ACC112 (cell line): ENCODE measurements around the gene CD300LB.

Experiments
- H2AFZ ChIP-seq: fragments of 200-600 bp; sonication (generic); one replicate; pipeline ENCODE4 v1.6.0; 2017; ENCODE audit warnings: antibody characterized with exemption, low read length; ENCODE audit not compliant: unreplicated experiment
- H3K27ac ChIP-seq: fragments of 200-600 bp; sonication (generic); 2 replicates; pipeline ENCODE4 v1.5.1; 2014; ENCODE audit warnings: low read depth, mild to moderate bottlenecking, antibody characterized with exemption, low read length, moderate library complexity
- H3K27me3 ChIP-seq: fragments of 200-600 bp; sonication (generic); 2 replicates; pipeline ENCODE4 v1.6.1; 2014; ENCODE audit warnings: mild to moderate bottlenecking, antibody characterized with exemption, low read length, moderate library complexity, mixed read lengths; ENCODE audit not compliant: insufficient read depth
- H3K36me3 ChIP-seq: fragments of 200-600 bp; sonication (generic); 2 replicates; pipeline ENCODE4 v1.6.1; 2016; ENCODE audit warnings: mild to moderate bottlenecking, antibody characterized with exemption, low read length, moderate library complexity, mixed read lengths; ENCODE audit not compliant: insufficient read depth
- H3K4me1 ChIP-seq: fragments of 200-600 bp; sonication (generic); one replicate; pipeline ENCODE4 v1.6.1; 2016; ENCODE audit warnings: low read length, mixed read lengths; ENCODE audit not compliant: insufficient read depth, unreplicated experiment, control insufficient read depth
- H3K4me3 ChIP-seq: fragments of 200-600 bp; sonication (generic); 2 replicates; pipeline ENCODE4 v1.5.1; 2014; ENCODE audit warnings: mild to moderate bottlenecking, low read depth, low read length
- H3K79me2 ChIP-seq: fragments of 200-600 bp; sonication (generic); one replicate; pipeline ENCODE4 v1.6.0; 2016; ENCODE audit warnings: low read length; ENCODE audit not compliant: control insufficient read depth, unreplicated experiment, insufficient read depth

The CD300LB gene

GRCh38 chr17:74547736-74548135 lies 16.5 kb upstream of the CD300LB start:
- Histone ChIP-seq H3K79me2 (no peaks in the 10 kb centered on the region), H3K4me1 (no peaks in the 10 kb centered on the region), H3K4me3 (no peak overlapping the region), H3K36me3 (no peaks in the 10 kb centered on the region), H3K27ac (no peak overlapping the region), H2AFZ (no peak overlapping the region), H3K27me3 (no peaks in the 10 kb centered on the region)

GRCh38 chr17:74547264-74547663 lies 16.0 kb upstream of the CD300LB start:
- Histone ChIP-seq H3K36me3 (no peaks in the 10 kb centered on the region), H2AFZ (no peak overlapping the region), H3K4me1 (no peaks in the 10 kb centered on the region), H3K27me3 (no peaks in the 10 kb centered on the region), H3K79me2 (no peaks in the 10 kb centered on the region), H3K4me3 (no peak overlapping the region), H3K27ac (no peak overlapping the region)

- Histone ChIP-seq H2AFZ (no peak overlapping the region), H3K27ac (no peak overlapping the region), H3K36me3 (no peaks in the 10 kb centered on the region), H3K79me2 (no peaks in the 10 kb centered on the region), H3K4me1 (no peaks in the 10 kb centered on the region), H3K27me3 (no peaks in the 10 kb centered on the region), H3K4me3 (no peak overlapping the region)
Measured at GRCh38 chr17:74546586-74546985, 15.3 kb upstream of the CD300LB start.

- H3K4me3 ChIP-seq = no peak within 1 kb of the TSS
- H3K79me2 ChIP-seq = no peaks in the 10 kb centered on the region
- H3K27ac ChIP-seq = no peak within 1 kb of the TSS
- no peaks in the 10 kb centered on the region for H3K36me3 ChIP-seq
- H3K4me1 ChIP-seq = no peaks in the 10 kb centered on the region
- H2AFZ ChIP-seq = no peak within 1 kb of the TSS
- no peaks in the 10 kb centered on the region for H3K27me3 ChIP-seq
Measured at GRCh38 chr17:74545843-74546230, 14.6 kb upstream of the CD300LB start, which contains the start of gene CD300C. CD300C (minus strand) TSS chr17:74546115; CDS start chr17:74545782, 333 bp downstream.

- H3K36me3 ChIP-seq = no peaks in the 10 kb centered on the region
- no peaks in the 10 kb centered on the region for H3K27me3 ChIP-seq
- H3K79me2 ChIP-seq = no peaks in the 10 kb centered on the region
- H3K4me3 ChIP-seq = no peak overlapping the region
- no peak overlapping the region for H3K27ac ChIP-seq
- H2AFZ ChIP-seq = no peak overlapping the region
- H3K4me1 ChIP-seq = no peaks in the 10 kb centered on the region
Measured at GRCh38 chr17:74544991-74545842, 13.9 kb upstream of the CD300LB start.

- Histone ChIP-seq H3K4me1 (no peaks in the 10 kb centered on the region), H3K27ac (no peak overlapping the region), H3K79me2 (no peaks in the 10 kb centered on the region), H3K36me3 (no peaks in the 10 kb centered on the region), H3K27me3 (no peaks in the 10 kb centered on the region), H3K4me3 (no peak overlapping the region), H2AFZ (no peak overlapping the region)
Measured at GRCh38 chr17:74543891-74544760, 12.9 kb upstream of the CD300LB start.

- Histone ChIP-seq H3K79me2 (no peaks in the 10 kb centered on the region), H3K27me3 (0 out of 2 replicates have a peak, but pooled peaks cover 2% of the 10 kb centered on the region), H3K36me3 (no peaks in the 10 kb centered on the region), H3K27ac (no peak overlapping the region), H3K4me3 (no peak overlapping the region), H3K4me1 (no peaks in the 10 kb centered on the region), H2AFZ (no peak overlapping the region)
Measured at GRCh38 chr17:74543406-74543805, 12.1 kb upstream of the CD300LB start.

- H3K27ac ChIP-seq = no peak overlapping the region
Measured at GRCh38 chr17:74542727-74543383, 11.6 kb upstream of the CD300LB start.

GRCh38 chr17:74542166-74542565 lies 10.9 kb upstream of the CD300LB start:
- Histone ChIP-seq H3K27me3 (peaks cover 10% of the 10 kb centered on the region; the same call in 1 of the 2 replicates), H3K4me3 (no peak overlapping the region), H3K79me2 (no peaks in the 10 kb centered on the region), H2AFZ (no peak overlapping the region), H3K36me3 (no peaks in the 10 kb centered on the region), H3K27ac (no peak overlapping the region), H3K4me1 (no peaks in the 10 kb centered on the region)

More at GRCh38 chr17:74542727-74543383, 11.6 kb upstream of the CD300LB start:
- Histone ChIP-seq H3K4me1 (no peaks in the 10 kb centered on the region), H3K79me2 (no peaks in the 10 kb centered on the region), H3K36me3 (no peaks in the 10 kb centered on the region), H2AFZ (no peak overlapping the region), H3K27me3 (0 out of 2 replicates have a peak, but pooled peaks cover 7% of the 10 kb centered on the region), H3K4me3 (no peak overlapping the region)
